WTC11 (cell line): Measurements from ENCODE around the gene MSI2. TPM values are rescaled to one million over a fixed set of nuclear protein-coding genes. Genes with fewer than 3 reads are reported as not detected.

Source experiments
- ATAC-seq: fragments of 200-7000 bp; cut with Tn5 transposase; 2 replicates; pipeline ENCODE4 v1.10.0; 2021; ENCODE audit warnings: mild to moderate bottlenecking, moderate library complexity
- CTCF ChIA-PET: fragments of 300-600 bp; sonication (Branson Sonifier 250); formaldehyde crosslinking; loops from one replicate; lab custom pipeline; 2021; ENCODE audit warnings: antibody characterized with exemption; lab: Charles Lee
- POLR2A ChIA-PET: fragments of 350-600 bp; sonication (Branson Sonifier 250); formaldehyde crosslinking; loops from one replicate; lab custom pipeline; 2021; ENCODE audit warnings: antibody characterized with exemption; lab: Charles Lee
- DNase-seq: peaks from one replicate; pipeline ENCODE4 v3.0.0; 2021; ENCODE audit warnings: low spot score
- H3K27ac Mint-ChIP-seq: 2 replicates; pipeline ENCODE4 v1.8.0; 2021; ENCODE audit warnings: mixed read lengths
- H3K27me3 Mint-ChIP-seq: 2 replicates; pipeline ENCODE4 v1.8.0; 2021; ENCODE audit warnings: low read depth, mild to moderate bottlenecking, moderate library complexity, mixed read lengths
- H3K36me3 Mint-ChIP-seq: 2 replicates; pipeline ENCODE4 v1.8.0; 2021; ENCODE audit warnings: mixed read lengths
- H3K4me1 Mint-ChIP-seq: 2 replicates; pipeline ENCODE4 v1.8.0; 2022; ENCODE audit warnings: mixed read lengths
- H3K4me3 Mint-ChIP-seq: 2 replicates; pipeline ENCODE4 v1.8.0; 2021; ENCODE audit warnings: mild to moderate bottlenecking, moderate library complexity, mixed read lengths
- H3K9me3 Mint-ChIP-seq: 2 replicates; pipeline ENCODE4 v1.8.0; 2021; ENCODE audit warnings: mixed read lengths
- EMX1 ChIP-seq: fragments of 250-450 bp; sonication (Bioruptor Pico); IDR thresholded peaks from 2 replicates; pipeline ENCODE4 v1.8.0; 2021; ENCODE audit warnings: mild to moderate bottlenecking
- ETV6 ChIP-seq: sonication (generic); formaldehyde crosslinking; IDR thresholded peaks from 2 replicates; pipeline ENCODE4 v1.8.1; 2022; ENCODE audit warnings: mild to moderate bottlenecking, missing genetic modification reagents
- FOXP1 ChIP-seq: sonication (generic); formaldehyde crosslinking; IDR thresholded peaks from 2 replicates; pipeline ENCODE4 v1.8.0; 2022; ENCODE audit warnings: missing genetic modification reagents, mild to moderate bottlenecking, moderate library complexity, borderline replicate concordance
- MYBL2 ChIP-seq: sonication (generic); formaldehyde crosslinking; IDR thresholded peaks from 2 replicates; pipeline ENCODE4 v1.8.1; 2023; ENCODE audit warnings: mild to moderate bottlenecking, moderate library complexity, missing genetic modification reagents
- NR1H2 ChIP-seq: sonication (generic); formaldehyde crosslinking; IDR thresholded peaks from 2 replicates; pipeline ENCODE4 v1.9.0; 2021; ENCODE audit warnings: mild to moderate bottlenecking, moderate library complexity, missing genetic modification reagents
- NR3C1 ChIP-seq: sonication (generic); formaldehyde crosslinking; conservative IDR thresholded peaks from 2 replicates; pipeline ENCODE4 v1.8.1; 2023; ENCODE audit warnings: low read depth, mild to moderate bottlenecking, missing genetic modification reagents
- TEAD4 ChIP-seq: sonication (generic); formaldehyde crosslinking; IDR thresholded peaks from 2 replicates; pipeline ENCODE4 v1.8.0; 2022; ENCODE audit warnings: mild to moderate bottlenecking, missing genetic modification reagents
- TP53 ChIP-seq: sonication (generic); formaldehyde crosslinking; IDR thresholded peaks from 2 replicates; pipeline ENCODE4 v1.8.1; 2023; ENCODE audit warnings: mild to moderate bottlenecking, missing genetic modification reagents
- ZNF121 ChIP-seq: sonication (generic); formaldehyde crosslinking; IDR thresholded peaks from 2 replicates; pipeline ENCODE4 v1.8.0; 2023; ENCODE audit warnings: missing genetic modification reagents
- ZNF219 ChIP-seq: sonication (generic); formaldehyde crosslinking; IDR thresholded peaks from 2 replicates; pipeline ENCODE4 v1.8.0; 2023; ENCODE audit warnings: missing genetic modification reagents, mild to moderate bottlenecking, borderline replicate concordance
- ZNF423 ChIP-seq: fragments of 250-450 bp; sonication (Bioruptor Pico); IDR thresholded peaks from 2 replicates; pipeline ENCODE4 v2.1.2; 2022; ENCODE audit warnings: mild to moderate bottlenecking, moderate library complexity
- total RNA-seq: library from RNA; stranded (reverse); gene quantifications from 3 replicates; pipeline ENCODE4 v1.2.3, GENCODE V29; 2021
- TF ChIP-seq, protein P1 (sequence below): sonication (generic); formaldehyde crosslinking; IDR thresholded peaks from 2 replicates; pipeline ENCODE4 v1.8.1; 2022; ENCODE audit warnings: low read depth, mild to moderate bottlenecking, moderate library complexity, missing genetic modification reagents, borderline replicate concordance
- TF ChIP-seq, protein P2 (sequence below): sonication (generic); formaldehyde crosslinking; IDR thresholded peaks from 2 replicates; pipeline ENCODE4 v1.8.0; 2022; ENCODE audit warnings: mild to moderate bottlenecking, missing genetic modification reagents
- TF ChIP-seq, protein P3 (sequence below): fragments of 250-450 bp; sonication (Bioruptor Pico); conservative IDR thresholded peaks from 2 replicates; pipeline ENCODE4 v1.9.0; 2021; ENCODE audit warnings: mild to moderate bottlenecking
- TF ChIP-seq, protein P4 (sequence below): sonication (generic); formaldehyde crosslinking; IDR thresholded peaks from 2 replicates; pipeline ENCODE4 v1.8.0; 2022; ENCODE audit warnings: mild to moderate bottlenecking, missing genetic modification reagents
- TF ChIP-seq, protein P5 (sequence below): sonication (generic); formaldehyde crosslinking; IDR thresholded peaks from 2 replicates; pipeline ENCODE4 v1.8.1; 2023; ENCODE audit warnings: mild to moderate bottlenecking, missing genetic modification reagents
- TF ChIP-seq, protein P6 (sequence below): sonication (generic); formaldehyde crosslinking; IDR thresholded peaks from 2 replicates; pipeline ENCODE4 v1.8.0; 2022; ENCODE audit warnings: mild to moderate bottlenecking, missing genetic modification reagents

The MSI2 gene
- total RNA-seq, 1 experiment from 2014 or later, result 82.1 TPM

DNA sequence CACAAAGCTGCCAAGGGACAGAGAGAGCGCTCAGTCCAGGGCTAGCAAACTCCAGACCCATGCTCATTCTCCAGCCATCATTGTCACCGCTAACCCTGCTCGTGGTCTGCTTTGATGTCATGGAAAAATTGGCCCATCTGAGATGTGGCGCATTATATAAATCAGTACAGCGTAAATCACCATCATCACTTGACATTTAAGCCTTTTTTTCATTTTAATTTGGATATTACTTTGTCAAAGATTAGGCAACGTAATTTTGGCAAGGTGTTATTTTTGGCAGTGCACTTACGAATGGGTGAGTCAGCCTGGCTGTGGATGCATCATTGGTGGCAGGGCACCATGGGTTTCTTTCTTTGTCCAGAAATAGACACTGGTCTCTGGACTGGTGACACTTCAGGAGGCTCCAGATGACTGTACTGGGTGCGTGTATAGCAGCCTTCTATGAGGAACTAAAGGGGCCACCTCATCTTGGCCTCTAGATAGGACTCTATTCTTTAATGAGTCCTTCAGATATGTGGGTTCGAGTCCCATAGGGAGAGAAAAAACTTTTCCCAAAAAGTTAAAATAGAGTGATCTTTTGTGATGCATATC is 166.3 kb downstream of the MSI2 start:
- ATAC-seq, result no peak
- no peak overlapping the region for H3K27ac Mint-ChIP-seq
- H3K36me3 Mint-ChIP-seq, result peaks cover 2% of the 10 kb centered on the region; the same call in 1 of the 2 replicates
- H3K27me3 Mint-ChIP-seq, result no peaks in the 10 kb centered on the region
- H3K9me3 Mint-ChIP-seq, result peaks cover 8% of the 10 kb centered on the region
- ChIA-PET CTCF (no interaction called here), POLR2A (interaction anchor here (1.4 kb wide), 1 partner anchor 14 kb away, joined by 3 read pairs; no protein-coding TSS in a partner anchor)
- no peak overlapping the region for H3K4me3 Mint-ChIP-seq
- no peak for DNase-seq
- peaks cover 42% of the 10 kb centered on the region for H3K4me1 Mint-ChIP-seq
- TF ChIP-seq, protein P1, sequence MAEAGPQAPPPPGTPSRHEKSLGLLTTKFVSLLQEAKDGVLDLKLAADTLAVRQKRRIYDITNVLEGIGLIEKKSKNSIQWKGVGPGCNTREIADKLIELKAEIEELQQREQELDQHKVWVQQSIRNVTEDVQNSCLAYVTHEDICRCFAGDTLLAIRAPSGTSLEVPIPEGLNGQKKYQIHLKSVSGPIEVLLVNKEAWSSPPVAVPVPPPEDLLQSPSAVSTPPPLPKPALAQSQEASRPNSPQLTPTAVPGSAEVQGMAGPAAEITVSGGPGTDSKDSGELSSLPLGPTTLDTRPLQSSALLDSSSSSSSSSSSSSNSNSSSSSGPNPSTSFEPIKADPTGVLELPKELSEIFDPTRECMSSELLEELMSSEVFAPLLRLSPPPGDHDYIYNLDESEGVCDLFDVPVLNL (CRISPR knock-in tag), result no peak
- TF ChIP-seq ZNF423 (CRISPR knock-in tag), result no peak
- TF ChIP-seq NR1H2 (CRISPR knock-in tag), result no peak
- TF ChIP-seq, protein P2, sequence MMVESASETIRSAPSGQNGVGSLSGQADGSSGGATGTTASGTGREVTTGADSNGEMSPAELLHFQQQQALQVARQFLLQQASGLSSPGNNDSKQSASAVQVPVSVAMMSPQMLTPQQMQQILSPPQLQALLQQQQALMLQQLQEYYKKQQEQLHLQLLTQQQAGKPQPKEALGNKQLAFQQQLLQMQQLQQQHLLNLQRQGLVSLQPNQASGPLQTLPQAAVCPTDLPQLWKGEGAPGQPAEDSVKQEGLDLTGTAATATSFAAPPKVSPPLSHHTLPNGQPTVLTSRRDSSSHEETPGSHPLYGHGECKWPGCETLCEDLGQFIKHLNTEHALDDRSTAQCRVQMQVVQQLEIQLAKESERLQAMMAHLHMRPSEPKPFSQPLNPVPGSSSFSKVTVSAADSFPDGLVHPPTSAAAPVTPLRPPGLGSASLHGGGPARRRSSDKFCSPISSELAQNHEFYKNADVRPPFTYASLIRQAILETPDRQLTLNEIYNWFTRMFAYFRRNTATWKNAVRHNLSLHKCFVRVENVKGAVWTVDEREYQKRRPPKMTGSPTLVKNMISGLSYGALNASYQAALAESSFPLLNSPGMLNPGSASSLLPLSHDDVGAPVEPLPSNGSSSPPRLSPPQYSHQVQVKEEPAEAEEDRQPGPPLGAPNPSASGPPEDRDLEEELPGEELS (CRISPR knock-in tag), result no peak

DNA sequence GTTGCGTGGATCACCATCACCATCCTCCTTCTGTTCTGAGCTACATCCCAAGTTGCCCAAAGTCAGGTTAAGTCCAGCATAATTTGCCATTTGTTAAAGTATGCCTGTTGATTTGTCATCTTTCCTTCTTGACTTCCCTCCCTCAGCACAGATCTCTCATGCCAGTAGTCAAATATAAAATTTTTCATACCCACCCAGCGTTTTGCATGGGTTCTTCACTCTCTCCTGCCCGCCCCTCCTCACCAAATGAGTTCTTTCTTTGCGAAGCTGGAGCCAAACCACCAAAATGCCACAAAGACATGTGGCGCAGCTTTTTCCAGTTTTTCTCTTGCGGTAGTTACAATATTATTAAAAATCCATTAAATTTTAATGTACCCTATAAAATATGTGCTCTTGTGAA is 167.2 kb downstream of the MSI2 start:
- POLR2A ChIA-PET, result interaction anchor here (1.4 kb wide), 1 partner anchor 15 kb away, joined by 3 read pairs; no protein-coding TSS in a partner anchor
- CTCF ChIA-PET, result interaction anchor here (1.3 kb wide), 1 partner anchor 17 kb away, joined by 7 read pairs; no protein-coding TSS in a partner anchor
- TF ChIP-seq, protein P3, sequence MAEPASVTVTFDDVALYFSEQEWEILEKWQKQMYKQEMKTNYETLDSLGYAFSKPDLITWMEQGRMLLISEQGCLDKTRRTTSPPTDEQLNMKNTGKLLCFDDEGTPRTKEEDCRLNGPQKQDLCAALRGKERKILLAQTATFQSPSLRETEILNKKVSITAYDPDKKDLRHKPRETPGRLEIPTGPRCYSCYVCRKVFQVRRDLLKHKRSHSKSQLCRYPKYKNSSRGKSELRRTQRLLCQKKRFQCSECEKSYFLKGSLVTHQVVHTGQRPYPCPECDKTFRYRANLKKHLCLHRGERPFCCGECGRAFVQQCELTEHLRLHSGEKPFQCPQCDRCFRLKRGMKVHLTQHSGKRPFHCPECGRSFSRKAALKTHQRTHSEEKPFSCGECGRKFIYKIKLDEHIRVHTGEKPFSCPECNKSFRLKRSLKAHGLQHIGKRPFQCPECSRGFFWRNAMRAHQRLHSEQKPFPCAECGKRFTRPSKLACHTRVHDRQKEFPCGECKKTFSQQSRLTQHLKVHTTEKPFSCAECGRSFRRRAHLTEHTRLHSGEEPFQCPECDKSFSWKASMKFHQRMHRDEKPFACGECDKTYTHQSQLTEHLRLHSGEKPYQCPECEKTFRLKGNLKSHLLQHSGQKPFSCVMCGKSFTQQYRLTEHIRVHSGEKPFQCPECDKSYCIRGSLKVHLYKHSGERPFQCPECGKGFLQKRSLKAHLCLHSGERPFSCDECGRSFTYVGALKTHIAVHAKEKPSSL (CRISPR knock-in tag), result no peak
- TF ChIP-seq NR3C1 (CRISPR knock-in tag) (no peak), TP53 (CRISPR knock-in tag) (no peak), TEAD4 (CRISPR knock-in tag) (no peak), FOXP1 (CRISPR knock-in tag) (no peak), ETV6 (no peak), EMX1 (no peak), MYBL2 (no peak), ZNF121 (CRISPR knock-in tag) (no peak), ZNF219 (CRISPR knock-in tag) (no peak)
- TF ChIP-seq, protein P4, sequence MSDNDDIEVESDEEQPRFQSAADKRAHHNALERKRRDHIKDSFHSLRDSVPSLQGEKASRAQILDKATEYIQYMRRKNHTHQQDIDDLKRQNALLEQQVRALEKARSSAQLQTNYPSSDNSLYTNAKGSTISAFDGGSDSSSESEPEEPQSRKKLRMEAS (CRISPR knock-in tag), result no peak
- TF ChIP-seq, protein P5, sequence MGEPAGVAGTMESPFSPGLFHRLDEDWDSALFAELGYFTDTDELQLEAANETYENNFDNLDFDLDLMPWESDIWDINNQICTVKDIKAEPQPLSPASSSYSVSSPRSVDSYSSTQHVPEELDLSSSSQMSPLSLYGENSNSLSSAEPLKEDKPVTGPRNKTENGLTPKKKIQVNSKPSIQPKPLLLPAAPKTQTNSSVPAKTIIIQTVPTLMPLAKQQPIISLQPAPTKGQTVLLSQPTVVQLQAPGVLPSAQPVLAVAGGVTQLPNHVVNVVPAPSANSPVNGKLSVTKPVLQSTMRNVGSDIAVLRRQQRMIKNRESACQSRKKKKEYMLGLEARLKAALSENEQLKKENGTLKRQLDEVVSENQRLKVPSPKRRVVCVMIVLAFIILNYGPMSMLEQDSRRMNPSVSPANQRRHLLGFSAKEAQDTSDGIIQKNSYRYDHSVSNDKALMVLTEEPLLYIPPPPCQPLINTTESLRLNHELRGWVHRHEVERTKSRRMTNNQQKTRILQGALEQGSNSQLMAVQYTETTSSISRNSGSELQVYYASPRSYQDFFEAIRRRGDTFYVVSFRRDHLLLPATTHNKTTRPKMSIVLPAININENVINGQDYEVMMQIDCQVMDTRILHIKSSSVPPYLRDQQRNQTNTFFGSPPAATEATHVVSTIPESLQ, result no peak
- TF ChIP-seq, protein P6, sequence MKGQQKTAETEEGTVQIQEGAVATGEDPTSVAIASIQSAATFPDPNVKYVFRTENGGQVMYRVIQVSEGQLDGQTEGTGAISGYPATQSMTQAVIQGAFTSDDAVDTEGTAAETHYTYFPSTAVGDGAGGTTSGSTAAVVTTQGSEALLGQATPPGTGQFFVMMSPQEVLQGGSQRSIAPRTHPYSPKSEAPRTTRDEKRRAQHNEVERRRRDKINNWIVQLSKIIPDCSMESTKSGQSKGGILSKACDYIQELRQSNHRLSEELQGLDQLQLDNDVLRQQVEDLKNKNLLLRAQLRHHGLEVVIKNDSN (CRISPR knock-in tag), result no peak
- TF ChIP-seq, protein P2 (CRISPR knock-in tag), result no peak
- H3K27me3 Mint-ChIP-seq, result no peaks in the 10 kb centered on the region
- peaks cover 2% of the 10 kb centered on the region; the same call in 1 of the 2 replicates for H3K36me3 Mint-ChIP-seq
- no peak for DNase-seq
- peaks cover 42% of the 10 kb centered on the region for H3K4me1 Mint-ChIP-seq
- H3K4me3 Mint-ChIP-seq, result no peak overlapping the region
- no peak overlapping the region for H3K27ac Mint-ChIP-seq
- no peak for ATAC-seq
- H3K9me3 Mint-ChIP-seq, result peaks cover 8% of the 10 kb centered on the region
